MM.1S (cell line): ENCODE measurements around the gene NIFK.
A peak's percentile ranks its signal among the peaks of the same experiment; 100 is the strongest.

Experiments used
- DNase-seq: peaks from one replicate; pipeline ENCODE4 v3.0.0-alpha.2; 2015
- H2AFZ ChIP-seq: fragments of 300-600 bp; sonication (generic); 2 replicates; pipeline ENCODE4 v1.6.0; 2016; ENCODE audit warnings: antibody characterized with exemption, low read length
- H3F3A ChIP-seq: fragments of 300-600 bp; sonication (generic); 2 replicates; pipeline ENCODE4 v1.6.1; 2016; ENCODE audit warnings: mild to moderate bottlenecking, antibody characterized with exemption, low read length, moderate library complexity, mixed read lengths; ENCODE audit not compliant: insufficient read depth
- H3K27ac ChIP-seq: fragments of 300-600 bp; sonication (generic); 2 replicates; pipeline ENCODE4 v1.5.1; 2016; ENCODE audit warnings: mild to moderate bottlenecking, low read length
- H3K27me3 ChIP-seq: fragments of 300-600 bp; sonication (generic); replicated peaks from 2 replicates; pipeline ENCODE4 v1.6.0; 2016; ENCODE audit warnings: low read length; ENCODE audit not compliant: insufficient read depth
- H3K36me3 ChIP-seq: fragments of 300-600 bp; sonication (generic); replicated peaks from 2 replicates; pipeline ENCODE4 v1.6.1; 2016; ENCODE audit warnings: mild to moderate bottlenecking, low read length, mixed read lengths; ENCODE audit not compliant: insufficient read depth
- H3K4me1 ChIP-seq: fragments of 300-600 bp; sonication (generic); 2 replicates; pipeline ENCODE4 v1.6.1; 2016; ENCODE audit warnings: low read length, mixed read lengths
- H3K4me2 ChIP-seq: fragments of 300-600 bp; sonication (generic); 2 replicates; pipeline ENCODE4 v1.6.0; 2016; ENCODE audit warnings: low read depth, low read length
- H3K4me3 ChIP-seq: fragments of 300-600 bp; sonication (generic); 2 replicates; pipeline ENCODE4 v1.5.1; 2016; ENCODE audit warnings: low read length, mixed read lengths
- H3K79me2 ChIP-seq: fragments of 300-600 bp; sonication (generic); 2 replicates; pipeline ENCODE4 v1.6.1; 2016; ENCODE audit warnings: mixed run types, low read length, mixed read lengths
- H3K9ac ChIP-seq: fragments of 300-600 bp; sonication (generic); 2 replicates; pipeline ENCODE4 v1.6.1; 2016; ENCODE audit warnings: low read length, mixed read lengths
- H3K9me2 ChIP-seq: fragments of 300-600 bp; sonication (generic); replicated peaks from 2 replicates; pipeline ENCODE4 v1.6.1; 2016; ENCODE audit warnings: mild to moderate bottlenecking, low read length, mixed read lengths; ENCODE audit not compliant: insufficient read depth
- H3K9me3 ChIP-seq: fragments of 300-600 bp; sonication (generic); replicated peaks from 2 replicates; pipeline ENCODE4 v1.6.1; 2016; ENCODE audit warnings: mild to moderate bottlenecking, low read length, mixed read lengths; ENCODE audit not compliant: insufficient read depth
- H4K20me1 ChIP-seq: fragments of 300-600 bp; sonication (generic); 2 replicates; pipeline ENCODE4 v1.6.1; 2016; ENCODE audit warnings: mild to moderate bottlenecking, low read length, moderate library complexity, mixed read lengths; ENCODE audit not compliant: insufficient read depth
- EZH2 ChIP-seq: fragments of 300-600 bp; sonication (generic); optimal IDR thresholded peaks from 2 replicates; pipeline ENCODE3; 2017; ENCODE audit warnings: low read depth, mild to moderate bottlenecking, antibody characterized with exemption, low read length, mixed read lengths
- EZH2phosphoT487 ChIP-seq: fragments of 300-600 bp; sonication (generic); IDR thresholded peaks from 2 replicates; pipeline ENCODE4 v1.6.1; 2018; ENCODE audit warnings: antibody characterized with exemption, low read length
- TF ChIP-seq, protein P1 (sequence below): fragments of 300-600 bp; sonication (generic); IDR thresholded peaks from 2 replicates; pipeline ENCODE4 v1.5.1; 2016; ENCODE audit warnings: antibody characterized with exemption, low read length, mixed read lengths

The NIFK gene

DNA sequence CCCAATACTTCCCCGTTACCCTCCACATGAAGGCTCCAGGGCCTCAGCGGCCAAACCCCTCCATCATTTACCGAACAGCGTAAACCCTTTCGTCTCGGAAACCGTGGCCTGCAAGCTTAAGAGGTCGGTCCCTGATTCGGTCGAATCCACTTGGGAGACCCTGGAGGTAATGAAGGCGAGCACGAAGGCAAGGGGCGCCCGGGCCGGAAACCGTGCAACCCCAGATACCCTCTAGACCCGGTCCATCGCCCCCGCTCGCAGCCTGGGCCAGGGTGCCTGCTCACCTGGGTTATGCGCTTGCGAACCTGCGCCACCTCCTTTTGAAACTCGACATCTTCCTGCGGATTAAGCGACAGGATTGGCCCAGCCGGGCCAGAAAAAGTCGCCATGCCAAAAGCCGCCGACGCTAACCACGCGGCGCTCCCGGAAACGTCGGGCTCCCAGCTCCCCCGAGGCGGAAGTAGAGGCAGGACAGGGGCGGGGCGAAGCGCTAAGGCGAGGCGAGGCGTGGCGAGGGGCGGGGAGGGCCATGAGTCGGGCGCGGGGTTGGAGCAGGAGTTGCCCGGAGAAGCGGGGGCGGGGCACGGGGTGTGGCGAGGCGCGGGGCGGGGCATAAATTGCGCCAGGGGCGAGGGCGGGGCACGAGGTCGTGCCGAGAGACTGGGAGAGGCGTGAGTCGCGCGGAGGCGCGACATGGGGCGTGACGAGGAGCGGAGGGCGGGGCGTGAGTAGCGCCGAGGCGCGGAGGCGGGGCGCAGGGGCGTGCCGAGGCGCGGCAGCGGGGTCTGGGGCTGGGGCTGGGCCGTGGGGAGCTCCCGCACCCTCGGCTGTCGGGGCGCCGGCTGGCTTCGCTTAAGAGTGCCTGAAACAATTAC lies at the start of gene NIFK:
NIFK (minus strand) TSS at position 414 of the 875 bp plus-strand sequence; CDS start at position 389, 25 bp downstream.
- Histone ChIP-seq H3K4me1 (no peaks in the 10 kb centered on the region; the same call in 1 of the 2 replicates), H3K9me3 (no peaks in the 10 kb centered on the region), H3K9me2 (no peaks in the 10 kb centered on the region), H3K4me2 (peak within 1 kb of the TSS; percentile 64), H2AFZ (peak within 1 kb of the TSS; percentile 89), H3K9ac (peak within 1 kb of the TSS; percentile 96), H3K4me3 (peak within 1 kb of the TSS; percentile 96), H3K79me2 (peaks cover 43% of the 10 kb centered on the region), H3K27me3 (no peaks in the 10 kb centered on the region; the same call in 1 of the 2 replicates), H3F3A (peaks cover 9% of the 10 kb centered on the region), H3K36me3 (peaks cover 7% of the 10 kb centered on the region), H4K20me1 (peaks cover 3% of the 10 kb centered on the region; the same call in 1 of the 2 replicates), H3K27ac (peak within 1 kb of the TSS; percentile 64; the same call in 1 of the 2 replicates)
- peak; percentile 98 for DNase-seq
- no peak for TF ChIP-seq EZH2phosphoT487
- TF ChIP-seq, protein P1, sequence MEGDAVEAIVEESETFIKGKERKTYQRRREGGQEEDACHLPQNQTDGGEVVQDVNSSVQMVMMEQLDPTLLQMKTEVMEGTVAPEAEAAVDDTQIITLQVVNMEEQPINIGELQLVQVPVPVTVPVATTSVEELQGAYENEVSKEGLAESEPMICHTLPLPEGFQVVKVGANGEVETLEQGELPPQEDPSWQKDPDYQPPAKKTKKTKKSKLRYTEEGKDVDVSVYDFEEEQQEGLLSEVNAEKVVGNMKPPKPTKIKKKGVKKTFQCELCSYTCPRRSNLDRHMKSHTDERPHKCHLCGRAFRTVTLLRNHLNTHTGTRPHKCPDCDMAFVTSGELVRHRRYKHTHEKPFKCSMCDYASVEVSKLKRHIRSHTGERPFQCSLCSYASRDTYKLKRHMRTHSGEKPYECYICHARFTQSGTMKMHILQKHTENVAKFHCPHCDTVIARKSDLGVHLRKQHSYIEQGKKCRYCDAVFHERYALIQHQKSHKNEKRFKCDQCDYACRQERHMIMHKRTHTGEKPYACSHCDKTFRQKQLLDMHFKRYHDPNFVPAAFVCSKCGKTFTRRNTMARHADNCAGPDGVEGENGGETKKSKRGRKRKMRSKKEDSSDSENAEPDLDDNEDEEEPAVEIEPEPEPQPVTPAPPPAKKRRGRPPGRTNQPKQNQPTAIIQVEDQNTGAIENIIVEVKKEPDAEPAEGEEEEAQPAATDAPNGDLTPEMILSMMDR: no peak
- TF ChIP-seq EZH2: no peak

DNA sequence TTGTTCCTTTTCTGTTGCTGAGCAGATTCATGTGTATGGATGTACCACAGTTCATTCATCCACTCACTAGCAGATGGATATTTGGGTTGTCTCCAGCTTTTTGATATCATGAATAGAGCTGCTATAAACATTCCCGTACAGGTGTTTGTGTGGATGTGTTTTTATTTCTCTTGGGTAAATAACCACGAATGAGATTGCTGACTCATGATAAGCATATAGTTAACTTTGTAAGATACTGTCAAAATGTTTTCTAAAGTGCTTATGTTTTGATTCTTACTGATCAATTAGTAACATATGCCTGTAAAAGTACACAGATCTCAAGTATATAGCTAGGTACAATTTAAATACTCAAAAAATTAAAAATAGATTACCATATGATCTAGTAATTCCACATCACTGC lies 46.5 kb upstream of the NIFK start:
- no peak overlapping the region for H2AFZ ChIP-seq

DNA sequence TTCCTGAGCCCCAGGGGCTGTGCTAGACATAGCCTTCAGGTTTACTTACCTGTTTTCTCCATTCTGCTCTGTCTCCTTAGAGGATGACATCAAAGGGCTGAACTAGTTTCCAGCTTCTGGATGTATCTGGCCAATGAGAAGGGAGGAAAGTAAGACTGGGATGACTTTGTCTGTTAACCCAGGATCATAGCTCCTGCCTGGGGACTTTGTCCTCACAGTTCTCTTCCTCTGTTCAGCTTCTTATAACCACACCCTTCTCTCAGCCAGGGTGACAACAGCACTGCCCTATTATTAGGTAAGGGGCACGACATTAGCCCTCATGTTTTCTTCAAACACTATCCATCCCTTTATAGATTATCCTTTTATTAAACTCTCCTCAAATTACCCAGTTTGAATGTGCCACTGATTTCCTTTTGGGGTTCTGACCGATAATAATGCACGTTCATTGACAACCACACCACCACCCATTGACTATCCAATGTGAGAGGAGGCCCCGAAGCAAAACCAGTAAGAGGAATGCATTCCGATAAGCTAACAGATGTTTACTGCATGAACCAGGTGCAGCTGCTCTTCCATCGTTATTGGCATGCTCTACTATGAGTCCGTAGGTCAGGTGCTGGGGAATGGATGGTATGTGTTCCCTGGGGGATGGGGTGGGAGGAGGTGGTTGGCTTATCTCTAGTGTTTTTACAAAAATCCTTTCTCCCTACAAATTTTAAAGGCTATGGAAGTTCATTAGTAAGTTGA lies 42.2 kb upstream of the NIFK start:
- H2AFZ ChIP-seq: no peak overlapping the region
- no peak overlapping the region for H3K4me3 ChIP-seq
- no peak overlapping the region for H3K9ac ChIP-seq

More for the DNA sequence above, 46.5 kb upstream of the NIFK start:
- Histone ChIP-seq H3K36me3 (no peaks in the 10 kb centered on the region), H3K4me2 (no peak overlapping the region), H3K4me3 (no peak overlapping the region), H3F3A (no peaks in the 10 kb centered on the region), H3K4me1 (no peaks in the 10 kb centered on the region), H3K9me2 (no peaks in the 10 kb centered on the region), H3K9ac (no peak overlapping the region), H3K27me3 (no peaks in the 10 kb centered on the region), H3K27ac (no peak overlapping the region), H3K9me3 (no peaks in the 10 kb centered on the region), H3K79me2 (no peaks in the 10 kb centered on the region), H4K20me1 (no peaks in the 10 kb centered on the region)
- DNase-seq: no peak
- TF ChIP-seq EZH2 (no peak), EZH2phosphoT487 (no peak)
- TF ChIP-seq, protein P1: no peak

More for the DNA sequence above, 42.2 kb upstream of the NIFK start:
- Histone ChIP-seq H3K4me1 (no peaks in the 10 kb centered on the region), H3K79me2 (no peaks in the 10 kb centered on the region), H3K36me3 (no peaks in the 10 kb centered on the region), H3K9me3 (no peaks in the 10 kb centered on the region), H4K20me1 (no peaks in the 10 kb centered on the region), H3K27ac (no peak overlapping the region), H3K4me2 (no peak overlapping the region), H3K27me3 (no peaks in the 10 kb centered on the region), H3F3A (no peaks in the 10 kb centered on the region), H3K9me2 (no peaks in the 10 kb centered on the region)
- TF ChIP-seq EZH2 (no peak), EZH2phosphoT487 (no peak)
- TF ChIP-seq, protein P1: no peak
- DNase-seq: no peak
